IPS-18a (cell line): ENCODE results near the gene RHBDL1.

Source experiments
- H3K27ac ChIP-seq: one replicate; pipeline ENCODE4 v1.5.1; 2013; ENCODE audit warnings: low read length
- H3K27me3 ChIP-seq: one replicate; pipeline ENCODE4 v1.6.1; 2013; ENCODE audit warnings: mild to moderate bottlenecking, low read length; ENCODE audit not compliant: control insufficient read depth, insufficient read depth
- H3K36me3 ChIP-seq: one replicate; pipeline ENCODE4 v1.6.1; 2013; ENCODE audit warnings: low read depth, low read length; ENCODE audit not compliant: control insufficient read depth
- H3K4me1 ChIP-seq: one replicate; pipeline ENCODE4 v1.6.1; 2013; ENCODE audit warnings: low read depth, low read length; ENCODE audit not compliant: control insufficient read depth
- H3K4me3 ChIP-seq: one replicate; pipeline ENCODE4 v1.5.1; 2013; ENCODE audit warnings: low read length
- H3K9ac ChIP-seq: one replicate; pipeline ENCODE4 v1.6.1; 2013; ENCODE audit warnings: mild to moderate bottlenecking, low read length, moderate library complexity
- H3K9me3 ChIP-seq: one replicate; pipeline ENCODE4 v1.6.1; 2013; ENCODE audit warnings: low read depth, low read length; ENCODE audit not compliant: control insufficient read depth

RHBDL1 gene

DNA sequence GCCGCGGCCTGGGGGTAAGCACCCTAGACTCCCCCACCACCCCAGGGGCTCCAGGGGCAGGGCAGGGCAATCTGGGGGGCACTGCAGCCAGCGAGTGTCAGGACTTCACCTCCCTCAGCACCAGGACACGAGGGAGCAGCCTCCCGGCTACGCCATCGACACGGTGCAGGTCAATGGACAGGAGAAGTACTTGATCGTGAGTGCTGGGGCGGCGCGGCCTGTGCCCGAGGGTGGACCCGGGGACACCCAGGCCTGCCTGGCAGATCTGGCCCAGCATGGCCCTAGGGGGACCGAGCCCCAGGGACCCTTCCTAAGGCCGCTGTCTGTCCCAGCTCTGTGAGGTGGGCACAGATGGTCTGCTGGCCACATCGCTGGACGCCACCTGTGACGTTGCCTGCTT is 3.1 kb upstream of the RHBDL1 start:
- Histone ChIP-seq H3K4me1 (peaks cover 3% of the 10 kb centered on the region), H3K9me3 (no peaks in the 10 kb centered on the region), H3K9ac (no peak overlapping the region), H3K4me3 (no peak overlapping the region), H3K27ac (no peak overlapping the region), H3K27me3 (no peaks in the 10 kb centered on the region), H3K36me3 (peaks cover 45% of the 10 kb centered on the region)

DNA sequence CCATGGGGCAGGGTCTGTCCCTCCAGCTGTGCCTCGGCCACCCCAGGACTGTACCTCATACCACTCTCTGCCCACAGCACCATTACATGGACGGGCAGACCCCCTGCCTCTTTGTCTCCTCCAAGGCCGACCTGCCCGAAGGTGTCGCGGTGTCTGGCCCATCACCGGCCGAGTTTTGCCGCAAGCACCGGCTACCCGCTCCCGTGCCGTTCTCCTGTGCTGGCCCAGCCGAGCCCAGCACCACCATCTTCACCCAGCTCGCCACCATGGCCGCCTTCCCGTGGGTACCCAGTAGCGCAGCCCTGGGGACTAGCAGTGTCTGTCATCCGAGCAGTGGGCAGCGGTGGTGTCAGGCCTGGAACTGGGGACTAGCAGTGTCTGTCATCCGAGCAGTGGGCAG is 2.6 kb upstream of the RHBDL1 start:
- Histone ChIP-seq H3K36me3 (peaks cover 45% of the 10 kb centered on the region), H3K9ac (no peak overlapping the region), H3K4me1 (peaks cover 3% of the 10 kb centered on the region), H3K27ac (no peak overlapping the region), H3K9me3 (no peaks in the 10 kb centered on the region), H3K27me3 (no peaks in the 10 kb centered on the region), H3K4me3 (no peak overlapping the region)

DNA sequence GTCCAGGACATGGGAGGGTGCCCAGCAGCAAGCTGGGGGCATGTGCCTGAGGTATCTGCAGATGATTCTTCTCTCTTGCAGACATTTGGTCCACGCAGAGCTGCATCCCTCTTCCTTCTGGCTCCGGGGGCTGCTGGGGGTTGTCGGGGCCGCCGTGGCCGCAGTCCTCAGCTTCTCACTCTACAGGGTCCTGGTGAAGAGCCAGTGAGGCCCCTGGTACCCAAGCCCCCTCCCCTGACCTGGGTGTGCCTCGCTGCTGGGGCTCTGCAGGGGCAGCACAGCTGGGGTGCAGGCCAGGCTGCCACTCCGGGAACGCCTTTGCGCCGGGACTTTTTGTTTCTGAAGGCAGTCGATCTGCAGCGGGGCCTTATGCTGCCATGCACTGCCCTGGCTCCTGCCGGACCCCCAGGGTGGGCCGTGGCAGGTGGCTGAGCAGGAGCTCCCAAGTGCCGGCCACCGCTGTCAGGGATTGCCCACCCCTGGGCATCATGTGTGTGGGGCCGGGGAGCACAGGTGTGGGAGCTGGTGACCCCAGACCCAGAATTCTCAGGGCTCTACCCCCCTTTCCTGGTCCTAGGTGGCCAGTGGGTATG is 2.0 kb upstream of the RHBDL1 start:
- Histone ChIP-seq H3K36me3 (peaks cover 45% of the 10 kb centered on the region), H3K9ac (no peak overlapping the region), H3K27ac (no peak overlapping the region), H3K27me3 (no peaks in the 10 kb centered on the region), H3K4me1 (peaks cover 3% of the 10 kb centered on the region), H3K9me3 (no peaks in the 10 kb centered on the region), H3K4me3 (no peak overlapping the region)

GRCh38 chr16:674214-674881 is 1.1 kb upstream of the RHBDL1 start:
- peak overlapping the region; percentile 32 for H3K4me3 ChIP-seq

GRCh38 chr16:675884-676564 is 553 bp downstream of the RHBDL1 start:
- H3K27ac ChIP-seq, result no peak overlapping the region
- H3K27me3 ChIP-seq, result no peaks in the 10 kb centered on the region
- H3K9me3 ChIP-seq, result no peaks in the 10 kb centered on the region
- peaks cover 29% of the 10 kb centered on the region for H3K36me3 ChIP-seq
- H3K9ac ChIP-seq, result no peak overlapping the region
- H3K4me3 ChIP-seq, result no peak overlapping the region
- H3K4me1 ChIP-seq, result peaks cover 4% of the 10 kb centered on the region

More at GRCh38 chr16:674214-674881, 1.1 kb upstream of the RHBDL1 start:
- Histone ChIP-seq H3K27ac (no peak overlapping the region), H3K9me3 (no peaks in the 10 kb centered on the region), H3K4me1 (peaks cover 3% of the 10 kb centered on the region), H3K9ac (no peak overlapping the region), H3K36me3 (peaks cover 45% of the 10 kb centered on the region), H3K27me3 (no peaks in the 10 kb centered on the region)

GRCh38 chr16:676565-676902 is 1.1 kb downstream of the RHBDL1 start:
- peaks cover 26% of the 10 kb centered on the region for H3K36me3 ChIP-seq
- peaks cover 9% of the 10 kb centered on the region for H3K4me1 ChIP-seq
- H3K27ac ChIP-seq, result no peak overlapping the region
- H3K9me3 ChIP-seq, result no peaks in the 10 kb centered on the region
- H3K9ac ChIP-seq, result no peak overlapping the region
- no peak overlapping the region for H3K4me3 ChIP-seq
- no peaks in the 10 kb centered on the region for H3K27me3 ChIP-seq

- no peak overlapping the region for H3K27ac ChIP-seq
- H3K4me3 ChIP-seq, result no peak overlapping the region
- H3K36me3 ChIP-seq, result peaks cover 27% of the 10 kb centered on the region
These were observed 1.4 kb downstream of the RHBDL1 start for GRCh38 chr16:676913-677312.

DNA sequence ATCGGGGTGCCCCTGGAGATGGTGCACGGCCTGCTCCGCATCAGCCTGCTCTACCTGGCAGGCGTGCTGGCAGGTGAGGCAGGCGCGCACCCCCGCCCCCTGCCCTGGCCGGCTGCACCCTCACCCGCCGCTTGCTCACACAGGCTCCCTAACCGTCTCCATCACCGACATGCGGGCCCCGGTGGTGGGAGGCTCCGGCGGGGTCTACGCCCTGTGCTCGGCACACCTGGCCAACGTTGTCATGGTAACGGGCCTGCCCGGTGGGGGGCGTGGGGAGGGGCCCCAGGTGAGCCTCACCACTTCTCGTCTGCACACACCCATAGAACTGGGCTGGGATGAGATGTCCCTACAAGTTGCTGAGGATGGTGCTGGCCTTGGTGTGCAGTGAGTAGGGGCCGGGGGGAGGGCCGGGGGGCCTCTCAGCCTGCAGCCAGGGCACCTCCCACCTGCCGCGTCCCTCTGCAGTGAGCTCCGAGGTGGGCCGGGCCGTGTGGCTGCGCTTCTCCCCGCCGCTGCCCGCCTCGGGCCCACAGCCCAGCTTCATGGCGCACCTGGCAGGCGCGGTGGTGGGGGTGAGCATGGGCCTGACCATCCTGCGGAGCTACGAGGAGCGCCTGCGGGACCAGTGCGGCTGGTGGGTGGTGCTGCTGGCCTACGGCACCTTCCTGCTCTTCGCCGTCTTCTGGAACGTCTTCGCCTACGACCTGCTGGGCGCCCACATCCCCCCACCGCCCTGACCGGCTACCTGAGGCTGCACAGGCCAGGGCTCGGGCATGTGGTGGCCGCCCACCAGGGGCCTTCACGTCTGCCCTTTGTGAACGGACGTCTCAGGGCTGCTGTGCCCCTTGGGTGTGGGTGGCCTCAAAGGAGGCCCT is 2.1 kb downstream of the RHBDL1 start:
- H3K27me3 ChIP-seq, result no peaks in the 10 kb centered on the region
- no peak overlapping the region for H3K27ac ChIP-seq
- peaks cover 9% of the 10 kb centered on the region for H3K4me1 ChIP-seq
- no peak overlapping the region for H3K9ac ChIP-seq
- H3K36me3 ChIP-seq, result peaks cover 27% of the 10 kb centered on the region
- H3K9me3 ChIP-seq, result no peaks in the 10 kb centered on the region
- no peak overlapping the region for H3K4me3 ChIP-seq

More at GRCh38 chr16:676913-677312, 1.4 kb downstream of the RHBDL1 start:
- Histone ChIP-seq H3K9ac (no peak overlapping the region), H3K4me1 (peaks cover 9% of the 10 kb centered on the region), H3K9me3 (no peaks in the 10 kb centered on the region), H3K27me3 (no peaks in the 10 kb centered on the region)

- H3K4me1 ChIP-seq, result peaks cover 9% of the 10 kb centered on the region
- H3K27me3 ChIP-seq, result no peaks in the 10 kb centered on the region
- H3K36me3 ChIP-seq, result peaks cover 21% of the 10 kb centered on the region
- H3K9ac ChIP-seq, result no peak overlapping the region
- H3K4me3 ChIP-seq, result no peak overlapping the region
- H3K9me3 ChIP-seq, result no peaks in the 10 kb centered on the region
- H3K27ac ChIP-seq, result no peak overlapping the region
These were observed 2.9 kb downstream of the RHBDL1 start for GRCh38 chr16:678209-678857.

DNA sequence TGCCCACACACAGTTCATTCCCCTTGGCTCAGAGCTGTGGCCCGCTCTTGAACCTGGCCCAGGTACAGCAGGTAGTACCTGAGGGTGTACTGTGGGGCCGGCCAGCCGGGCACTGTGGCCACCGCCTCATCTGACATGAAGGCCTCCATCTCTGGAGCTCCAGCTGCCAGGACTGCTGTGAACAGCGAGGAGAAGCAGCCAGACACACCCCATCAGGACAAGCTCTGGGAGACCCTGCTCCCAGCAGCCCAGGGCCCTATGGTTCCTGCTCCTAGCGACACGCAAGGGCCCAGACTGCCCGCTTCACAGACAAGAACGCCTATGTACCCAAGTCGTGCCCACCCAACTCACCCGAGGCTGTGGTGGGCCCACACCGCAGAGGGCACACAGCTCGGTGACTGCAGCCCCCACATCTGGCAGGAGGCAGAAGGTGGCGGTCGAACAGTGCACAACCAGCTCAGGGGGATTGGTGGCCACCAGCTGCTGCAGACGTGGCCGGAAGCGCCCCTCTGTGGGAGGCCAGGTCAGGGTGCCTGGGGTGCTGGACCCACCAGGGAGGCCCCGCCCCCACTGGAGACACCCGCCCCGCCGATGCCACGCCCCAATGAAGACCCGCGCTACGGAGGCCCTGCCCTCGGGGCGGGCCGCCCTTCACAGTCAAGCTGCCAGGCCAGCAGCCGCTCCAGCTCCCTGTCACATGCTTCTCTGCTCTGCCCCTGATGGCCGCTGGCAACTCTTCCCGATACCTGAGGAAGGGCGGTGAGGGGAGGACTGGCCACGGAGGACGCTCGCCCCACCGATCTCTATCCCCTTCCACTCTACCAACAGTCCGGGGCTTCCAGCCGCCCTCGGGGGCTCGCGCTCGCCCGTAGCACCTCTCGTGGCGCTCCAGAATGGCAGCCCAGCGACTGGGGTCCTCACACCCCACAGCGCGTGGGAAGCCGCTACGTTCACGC is 3.7 kb downstream of the RHBDL1 start:
- peaks cover 15% of the 10 kb centered on the region for H3K36me3 ChIP-seq
- no peak overlapping the region for H3K9ac ChIP-seq
- H3K27ac ChIP-seq, result no peak overlapping the region
- H3K9me3 ChIP-seq, result no peaks in the 10 kb centered on the region
- peaks cover 9% of the 10 kb centered on the region for H3K4me1 ChIP-seq
- no peaks in the 10 kb centered on the region for H3K27me3 ChIP-seq
- H3K4me3 ChIP-seq, result peak overlapping the region; percentile 48
